ENCODE data around the gene CERS6. TPM values are rescaled to one million over a fixed set of nuclear protein-coding genes. Genes with fewer than 3 reads are reported as not detected.

CERS6 gene
- total RNA-seq, 1 donor, result 16.0 TPM

DNA sequence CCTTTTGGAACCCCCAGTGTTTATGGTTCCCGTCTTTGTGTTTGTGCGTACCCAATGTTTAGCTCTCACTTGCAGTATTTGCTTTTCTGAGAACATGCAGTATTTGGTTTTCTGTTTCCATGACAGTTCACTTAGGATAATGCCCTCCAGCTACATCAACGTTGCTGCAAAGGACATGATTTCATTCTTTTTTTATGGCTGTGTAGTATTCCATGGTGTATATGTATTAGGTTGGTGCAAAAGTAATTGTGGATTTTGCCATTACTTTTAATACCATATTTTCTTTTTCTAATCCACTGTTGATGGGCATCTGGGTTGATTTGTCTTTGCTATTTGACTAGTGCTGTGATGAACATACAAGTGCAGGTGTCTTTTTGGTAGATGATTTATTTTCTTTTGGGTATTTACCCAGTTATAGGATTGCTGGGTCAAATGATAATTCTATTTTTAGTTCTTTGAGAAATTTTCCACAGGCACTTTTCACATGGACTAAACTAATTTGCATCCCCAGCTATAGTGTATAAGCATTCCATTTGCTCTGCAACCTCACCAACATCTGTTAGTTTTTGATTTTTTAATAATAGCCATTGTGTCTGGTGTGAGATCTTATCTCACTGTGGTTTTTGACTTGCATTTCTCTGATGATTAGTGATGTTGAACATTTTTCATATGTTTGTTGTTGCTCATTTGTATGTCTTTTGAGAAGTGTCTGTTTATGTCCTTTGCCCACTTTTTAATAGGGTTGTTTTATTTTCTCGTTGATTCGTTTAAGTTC is 63.6 kb downstream of the CERS6 start:
- peak; percentile 37 for DNase-seq (ENCODE audit: low read depth)
- H3K4me3 ChIP-seq (ENCODE audit: low read depth, low read length), result no peak overlapping the region
- TF ChIP-seq, protein P1, sequence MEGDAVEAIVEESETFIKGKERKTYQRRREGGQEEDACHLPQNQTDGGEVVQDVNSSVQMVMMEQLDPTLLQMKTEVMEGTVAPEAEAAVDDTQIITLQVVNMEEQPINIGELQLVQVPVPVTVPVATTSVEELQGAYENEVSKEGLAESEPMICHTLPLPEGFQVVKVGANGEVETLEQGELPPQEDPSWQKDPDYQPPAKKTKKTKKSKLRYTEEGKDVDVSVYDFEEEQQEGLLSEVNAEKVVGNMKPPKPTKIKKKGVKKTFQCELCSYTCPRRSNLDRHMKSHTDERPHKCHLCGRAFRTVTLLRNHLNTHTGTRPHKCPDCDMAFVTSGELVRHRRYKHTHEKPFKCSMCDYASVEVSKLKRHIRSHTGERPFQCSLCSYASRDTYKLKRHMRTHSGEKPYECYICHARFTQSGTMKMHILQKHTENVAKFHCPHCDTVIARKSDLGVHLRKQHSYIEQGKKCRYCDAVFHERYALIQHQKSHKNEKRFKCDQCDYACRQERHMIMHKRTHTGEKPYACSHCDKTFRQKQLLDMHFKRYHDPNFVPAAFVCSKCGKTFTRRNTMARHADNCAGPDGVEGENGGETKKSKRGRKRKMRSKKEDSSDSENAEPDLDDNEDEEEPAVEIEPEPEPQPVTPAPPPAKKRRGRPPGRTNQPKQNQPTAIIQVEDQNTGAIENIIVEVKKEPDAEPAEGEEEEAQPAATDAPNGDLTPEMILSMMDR (IDR thresholded peaks at IDR 0.05; ENCODE audit: insufficient read depth, low read depth, low read length), result no peak

DNA sequence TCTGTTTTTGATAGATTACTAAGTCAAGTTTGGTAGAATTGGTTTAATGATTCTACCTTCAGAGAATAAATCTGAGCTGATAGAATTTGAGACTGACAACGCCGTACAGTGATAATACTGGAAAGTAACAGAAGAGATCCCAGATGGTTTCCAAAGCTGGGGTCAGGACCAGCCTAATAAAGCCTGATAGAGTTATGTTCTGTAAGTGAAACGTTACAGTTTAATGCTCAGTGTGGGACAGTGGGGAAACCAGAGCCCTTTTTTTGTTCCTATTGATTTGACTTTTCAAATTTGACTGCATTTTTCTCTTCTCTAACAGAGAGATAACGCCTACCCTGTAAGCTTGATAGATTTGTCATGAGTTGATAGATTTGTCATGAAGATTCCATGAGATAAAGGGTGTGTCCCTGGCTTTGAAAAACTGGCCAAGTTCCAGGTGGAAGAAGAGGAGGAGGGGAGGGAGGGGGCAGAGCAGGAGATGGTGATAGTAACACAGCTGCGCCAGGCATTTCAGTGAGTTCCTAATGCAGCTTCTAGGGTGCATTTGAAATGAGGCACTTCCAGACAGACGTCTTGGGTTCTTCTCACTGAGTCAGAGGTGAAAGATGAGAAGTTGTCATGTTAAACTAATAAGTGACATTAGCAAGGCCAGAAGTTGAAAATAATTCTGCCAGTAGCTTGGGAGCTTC is 65.1 kb downstream of the CERS6 start:
- DNase-seq (ENCODE audit: low read depth), result peak; percentile 32
- H3K4me3 ChIP-seq (ENCODE audit: low read depth, low read length), result no peak overlapping the region
- TF ChIP-seq, protein P1 (IDR thresholded peaks at IDR 0.05; ENCODE audit: insufficient read depth, low read depth, low read length), result no peak

DNA sequence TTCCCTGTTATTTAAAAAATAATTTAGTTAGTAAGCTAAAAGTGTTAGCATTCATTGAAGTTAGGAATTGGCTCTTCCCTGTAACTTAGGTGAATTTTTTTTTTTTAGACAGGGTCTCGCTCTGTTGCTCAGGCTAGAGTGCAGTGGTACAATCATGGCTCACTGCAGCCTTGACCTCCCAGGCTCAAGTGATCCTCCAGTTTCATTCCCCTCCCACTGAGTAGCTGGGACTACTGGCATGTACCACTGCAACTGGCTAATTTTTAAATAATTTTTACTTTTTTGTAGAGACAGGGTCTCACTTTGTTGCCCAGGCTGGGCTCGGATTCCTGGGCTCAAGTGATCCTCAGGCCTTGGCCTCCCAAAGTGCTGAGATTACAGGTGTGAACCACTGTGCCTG is 66.4 kb downstream of the CERS6 start:
- H3K4me3 ChIP-seq (ENCODE audit: low read depth, low read length), result no peak overlapping the region
- DNase-seq (ENCODE audit: low read depth), result no peak
- TF ChIP-seq, protein P1 (IDR thresholded peaks at IDR 0.05; ENCODE audit: insufficient read depth, low read depth, low read length), result no peak

DNA sequence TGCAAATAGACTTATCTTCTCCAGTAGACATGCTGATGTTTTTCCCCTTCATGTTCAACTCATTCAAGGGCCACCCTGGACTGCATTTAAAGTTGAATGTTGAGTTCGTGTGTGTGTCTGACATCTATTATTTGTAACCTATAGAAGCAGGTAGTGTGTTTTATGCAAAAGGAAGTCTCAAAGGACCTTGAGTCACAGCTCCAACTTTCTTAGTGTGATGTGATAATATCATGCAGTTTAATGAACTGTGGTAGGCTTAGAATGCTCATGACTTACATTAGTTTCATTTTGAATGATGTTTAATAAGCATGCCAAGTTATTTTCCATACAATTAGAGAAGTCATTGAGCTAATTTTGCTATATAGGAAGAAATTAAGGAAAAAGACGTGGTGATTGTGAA is 67.9 kb downstream of the CERS6 start:
- H3K4me3 ChIP-seq (ENCODE audit: low read depth, low read length), result no peak overlapping the region
- TF ChIP-seq, protein P1 (IDR thresholded peaks at IDR 0.05; ENCODE audit: insufficient read depth, low read depth, low read length), result no peak
- DNase-seq (ENCODE audit: low read depth), result no peak

DNA sequence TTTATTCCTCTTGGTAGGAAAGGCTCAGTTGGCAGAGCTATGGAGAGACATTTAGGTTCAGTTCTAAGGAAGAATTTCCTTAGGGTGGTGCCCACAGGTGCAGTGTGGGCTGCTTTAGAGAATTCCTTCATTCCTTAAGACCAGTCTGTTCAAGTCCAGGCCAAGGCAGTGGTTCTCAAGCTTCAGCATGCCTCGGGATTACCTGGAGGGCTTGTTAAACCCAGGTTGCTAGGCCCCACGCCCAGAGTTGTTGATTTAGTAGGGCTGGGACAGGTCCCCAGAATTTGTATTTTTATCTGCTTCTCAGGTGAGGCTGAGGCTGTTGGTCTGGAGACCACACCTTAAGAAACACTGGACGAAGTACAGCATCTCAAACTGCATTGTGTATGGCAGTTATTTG is 68.9 kb downstream of the CERS6 start:
- DNase-seq (ENCODE audit: low read depth), result no peak
- H3K4me3 ChIP-seq (ENCODE audit: low read depth, low read length), result no peak overlapping the region
- TF ChIP-seq, protein P1 (IDR thresholded peaks at IDR 0.05; ENCODE audit: insufficient read depth, low read depth, low read length), result no peak

DNA sequence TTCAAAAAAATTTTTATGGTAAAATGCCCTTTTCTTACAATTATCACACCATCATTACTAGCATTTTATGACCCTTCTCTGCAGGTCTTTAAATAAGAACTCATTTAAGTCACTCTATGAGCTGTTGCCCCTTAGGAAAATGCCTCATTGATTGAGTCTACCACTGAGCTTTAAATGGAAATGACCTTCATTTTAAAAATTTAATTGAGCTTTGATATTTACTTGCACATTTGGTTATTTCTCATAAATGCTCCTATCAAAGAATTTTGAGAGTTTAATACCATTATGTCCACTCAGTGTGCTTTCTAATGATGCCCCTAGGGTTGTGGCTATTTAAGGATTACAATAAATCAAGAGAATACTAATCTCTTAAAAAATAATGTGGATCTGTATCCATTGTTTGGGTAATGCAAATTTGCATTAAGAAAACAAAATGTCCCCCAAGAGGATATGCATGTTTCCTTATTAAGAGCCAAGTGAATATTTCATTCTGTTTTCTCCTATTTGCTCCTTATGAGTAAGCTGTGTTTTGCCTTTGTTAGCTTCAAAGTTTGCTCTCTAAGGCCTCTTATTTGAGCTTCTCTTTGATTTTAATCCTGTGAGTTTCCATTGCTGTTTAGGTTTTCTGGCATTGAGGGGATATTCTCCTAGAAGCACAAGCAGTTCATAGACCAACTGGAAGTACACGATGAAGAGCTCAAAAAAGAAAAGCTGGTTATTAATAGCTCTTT is 69.8 kb downstream of the CERS6 start:
- TF ChIP-seq, protein P1 (IDR thresholded peaks at IDR 0.05; ENCODE audit: insufficient read depth, low read depth, low read length), result no peak
- DNase-seq (ENCODE audit: low read depth), result no peak
- H3K4me3 ChIP-seq (ENCODE audit: low read depth, low read length), result no peak overlapping the region
